IPS DF 4.7 (cell line): ENCODE results near the gene DKK3.

Experiments
- DNase-seq: peaks from one replicate; pipeline ENCODE4 v3.0.0-alpha.2; 2013; ENCODE audit warnings: low spot score; ENCODE audit errors: extremely low read depth

Gene DKK3

GRCh38 chr11:11983427-11983826, 25.0 kb downstream of the DKK3 start:
- no peak for DNase-seq

DNA sequence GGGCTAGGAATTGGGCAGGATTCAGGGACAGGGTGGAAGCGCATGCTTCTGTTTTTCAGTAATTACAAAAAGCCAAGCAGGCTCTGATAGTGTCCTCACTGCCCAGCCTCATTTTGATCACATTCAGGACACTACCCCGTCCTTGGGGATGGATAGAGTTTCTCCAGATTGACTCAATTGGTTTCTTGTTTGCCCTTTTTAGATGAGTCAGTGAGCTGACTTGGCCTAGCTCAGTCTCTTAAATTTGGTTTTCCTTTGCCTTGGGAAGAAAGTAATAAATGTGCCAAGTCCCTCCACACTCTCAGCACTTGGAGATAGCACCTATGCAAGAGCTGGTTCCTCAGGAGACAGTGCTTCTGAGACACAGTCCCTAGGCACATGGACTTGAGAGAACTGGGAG, 25.5 kb downstream of the DKK3 start:
- DNase-seq, result no peak

GRCh38 chr11:11982461-11982860, 26.0 kb downstream of the DKK3 start:
- no peak for DNase-seq

DNA sequence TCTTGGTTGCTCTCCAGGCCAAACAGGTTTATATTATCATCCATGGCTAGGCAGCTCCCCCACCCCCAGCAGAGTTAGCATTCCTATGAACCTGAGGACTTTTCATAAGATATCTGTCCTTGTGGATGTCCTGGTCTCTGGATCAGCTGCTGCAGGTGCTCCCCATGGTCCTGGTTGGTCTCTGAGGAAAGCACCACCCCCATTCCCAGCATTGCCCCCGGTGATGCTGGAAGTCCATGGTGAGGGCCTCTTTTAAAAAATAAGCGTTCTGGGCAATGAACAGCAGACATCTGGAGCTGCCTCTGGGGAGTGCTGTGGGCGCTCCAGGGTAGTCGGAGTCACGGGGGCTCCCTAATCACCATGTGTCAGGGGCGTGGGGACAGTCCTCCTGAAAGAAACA, 26.6 kb downstream of the DKK3 start:
- no peak for DNase-seq

- no peak for DNase-seq
Observed at GRCh38 chr11:11981364-11981763, 27.1 kb downstream of the DKK3 start.

GRCh38 chr11:11980841-11981308, 27.6 kb downstream of the DKK3 start:
- no peak for DNase-seq

GRCh38 chr11:11980200-11980599, 28.2 kb downstream of the DKK3 start:
- DNase-seq, result no peak

DNA sequence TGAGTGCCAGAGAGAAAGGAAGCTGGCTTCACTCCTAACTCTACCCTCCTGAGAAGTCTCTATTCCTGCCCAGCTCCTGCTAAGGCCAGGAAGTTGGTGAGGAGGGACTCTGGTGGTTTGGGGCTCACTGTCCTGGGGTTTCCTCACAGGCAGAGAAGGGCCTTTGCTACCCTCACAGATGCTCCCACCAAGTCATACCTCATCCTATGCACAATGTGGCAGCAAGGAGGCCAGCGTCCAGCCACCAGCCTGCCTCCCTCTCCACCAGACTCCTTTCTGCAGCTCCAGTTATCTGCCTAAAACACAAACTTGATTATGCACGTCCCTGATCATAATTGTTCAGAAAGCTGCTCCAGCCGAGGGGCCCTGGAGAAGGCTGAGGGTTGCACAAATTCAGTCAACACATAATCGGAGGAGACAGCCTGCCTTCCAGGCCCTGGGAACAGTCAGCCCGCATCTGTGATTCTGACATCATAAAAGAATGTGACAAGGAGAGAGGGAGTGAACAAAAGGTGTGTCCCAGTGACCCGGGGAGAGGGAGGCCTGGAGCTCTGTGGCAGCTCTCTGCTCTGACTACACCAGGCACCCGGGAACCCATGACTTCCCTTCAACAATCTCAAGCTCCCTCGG, 28.8 kb downstream of the DKK3 start:
- DNase-seq, result no peak

DNA sequence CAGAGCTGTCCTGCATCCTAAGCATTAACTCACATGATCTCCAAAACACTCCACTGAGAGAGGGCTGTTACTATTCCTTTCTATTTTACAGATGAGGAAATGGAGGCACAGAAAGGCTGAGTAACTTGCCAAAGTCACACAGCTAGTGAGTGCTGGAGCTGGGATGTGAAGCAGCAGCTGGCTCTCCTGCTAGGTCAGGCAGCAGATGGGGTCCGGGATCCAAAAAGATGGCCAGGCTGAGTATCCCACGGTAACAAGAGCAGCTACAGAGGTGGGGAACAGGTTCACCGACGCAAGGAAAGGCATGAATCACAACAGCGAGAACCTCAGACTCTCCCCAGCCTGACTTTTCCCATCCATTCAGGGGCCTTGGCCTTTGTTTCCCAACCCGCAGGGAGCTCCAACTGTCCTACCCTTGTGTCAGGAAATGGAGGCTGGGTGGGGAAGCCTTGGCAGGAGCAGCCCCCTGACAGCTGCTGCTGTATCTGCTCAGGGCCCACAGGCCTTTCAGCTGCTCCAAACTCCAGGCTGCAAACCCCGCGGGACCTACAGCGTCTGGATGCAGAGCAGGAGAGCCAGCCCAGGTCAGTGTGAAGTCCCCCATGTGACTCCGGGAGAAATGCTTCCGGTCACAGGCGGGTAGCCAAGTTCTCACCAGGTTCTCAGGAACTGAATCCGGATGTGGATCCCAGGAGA, 29.5 kb downstream of the DKK3 start:
- DNase-seq, result no peak

DNA sequence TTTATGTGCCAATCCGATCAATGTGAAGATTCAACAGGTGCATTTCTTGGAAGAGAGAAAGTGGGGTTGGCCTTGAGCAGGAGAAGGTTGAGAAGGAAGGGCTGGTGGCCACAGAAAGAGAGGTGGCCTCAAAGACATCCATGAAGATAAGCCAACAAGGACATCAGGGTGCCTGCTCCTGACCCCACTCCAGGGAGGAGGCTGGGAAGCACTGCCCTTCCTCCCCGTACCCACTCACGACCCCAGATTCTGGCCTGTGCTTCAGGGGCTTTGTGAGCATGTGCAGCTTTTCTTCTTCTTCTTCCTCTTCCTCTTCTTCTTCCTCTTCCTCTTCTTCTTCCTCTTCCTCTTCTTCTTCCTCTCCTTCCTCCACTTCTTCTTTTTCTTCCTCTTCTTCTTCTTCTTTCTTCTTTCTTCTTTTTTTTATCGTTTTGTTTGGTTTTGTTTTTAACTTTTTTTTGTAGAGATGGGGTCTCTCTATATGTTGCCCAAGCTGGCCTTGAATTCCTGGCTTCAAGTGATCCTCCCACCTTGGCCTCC, 30.3 kb downstream of the DKK3 start:
- no peak for DNase-seq

DNA sequence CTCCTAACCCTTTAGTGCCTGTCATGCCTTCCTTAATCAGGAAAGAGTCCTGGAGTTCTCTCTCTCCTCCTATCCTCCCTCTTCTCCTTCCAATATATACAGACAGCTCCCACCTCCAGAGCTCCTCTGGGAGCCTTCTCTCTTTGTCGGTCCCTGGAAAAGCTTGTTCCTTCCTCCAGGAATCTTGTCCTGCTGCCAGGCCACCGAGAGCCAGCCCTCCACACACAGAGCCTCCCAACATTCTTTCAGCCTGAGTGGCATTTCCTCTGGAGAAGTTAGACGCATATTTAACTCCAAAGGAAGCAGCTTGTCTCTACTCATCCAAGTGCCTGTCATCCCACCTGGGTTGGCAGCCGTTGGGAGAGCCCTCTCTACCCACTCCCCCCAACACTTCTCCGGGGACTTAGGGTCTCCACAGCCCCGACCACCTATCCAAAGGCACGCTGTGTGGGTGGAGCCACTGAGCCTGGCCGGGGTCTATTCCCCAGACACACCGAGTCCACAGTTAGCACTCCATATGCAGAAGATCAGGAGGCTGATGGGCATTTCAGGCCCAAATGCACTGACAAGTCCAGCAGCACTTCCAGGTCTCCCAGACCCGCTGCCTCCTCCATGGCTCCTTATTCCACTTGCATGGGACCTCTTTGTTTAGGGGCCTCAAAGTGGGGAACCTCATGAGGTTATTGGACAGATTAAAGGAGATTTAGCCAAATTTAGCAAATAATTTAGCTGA, 31.1 kb downstream of the DKK3 start:
- DNase-seq, result no peak

GRCh38 chr11:11976481-11977127, 31.8 kb downstream of the DKK3 start:
- no peak for DNase-seq

- no peak for DNase-seq
Observed at GRCh38 chr11:11975201-11976092, 33.0 kb downstream of the DKK3 start.

DNA sequence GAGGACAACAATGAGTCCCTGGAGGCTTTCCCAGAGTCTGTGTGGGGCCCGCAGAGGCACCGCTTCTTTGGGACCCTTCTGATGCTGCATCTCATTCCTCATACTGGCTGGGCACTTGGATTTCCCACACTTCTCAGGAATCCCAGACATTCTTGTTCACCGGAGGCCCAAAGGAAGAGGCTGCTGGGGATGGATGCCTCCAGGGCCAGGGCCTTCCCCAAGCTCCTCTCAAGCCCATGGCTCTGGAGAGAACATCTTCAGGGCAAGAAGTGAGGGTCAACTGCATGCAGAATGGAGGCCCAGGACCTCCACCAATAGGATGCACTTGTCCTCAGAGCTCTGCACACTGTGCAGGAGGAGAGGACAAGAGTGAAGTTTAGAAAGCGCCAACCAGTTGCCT, 34.6 kb downstream of the DKK3 start:
- DNase-seq, result no peak

- no peak for DNase-seq
Observed at GRCh38 chr11:11973361-11973800, 35.0 kb downstream of the DKK3 start.

DNA sequence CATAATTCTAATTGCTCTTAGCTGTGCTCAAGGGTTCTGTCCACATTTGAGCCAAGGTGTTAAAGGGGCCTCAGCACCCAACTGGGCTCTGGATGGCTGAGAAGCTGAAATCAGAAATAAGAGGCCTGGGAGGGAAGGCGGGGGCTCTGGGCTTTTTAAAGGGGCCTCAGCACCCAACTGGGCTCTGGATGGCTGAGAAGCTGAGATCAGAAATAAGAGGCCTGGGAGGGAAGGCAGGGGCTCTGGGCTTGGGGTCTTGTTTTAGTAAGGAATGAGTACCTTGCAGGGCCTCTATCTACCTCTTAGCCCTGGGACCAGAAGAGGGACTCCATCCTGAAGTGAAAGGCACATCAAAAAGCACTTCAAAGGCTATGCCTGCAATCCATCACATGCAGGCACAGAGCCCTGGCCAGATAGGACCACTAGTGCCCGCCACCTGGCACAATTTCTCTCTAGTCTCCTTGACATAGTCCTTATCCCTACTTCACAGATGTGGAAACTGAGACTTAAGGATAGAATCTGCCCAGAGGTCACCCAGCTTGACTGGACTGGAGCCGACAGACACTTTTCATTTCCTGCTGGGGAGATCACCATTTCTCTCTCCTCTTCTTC, 35.6 kb downstream of the DKK3 start:
- no peak for DNase-seq

DNA sequence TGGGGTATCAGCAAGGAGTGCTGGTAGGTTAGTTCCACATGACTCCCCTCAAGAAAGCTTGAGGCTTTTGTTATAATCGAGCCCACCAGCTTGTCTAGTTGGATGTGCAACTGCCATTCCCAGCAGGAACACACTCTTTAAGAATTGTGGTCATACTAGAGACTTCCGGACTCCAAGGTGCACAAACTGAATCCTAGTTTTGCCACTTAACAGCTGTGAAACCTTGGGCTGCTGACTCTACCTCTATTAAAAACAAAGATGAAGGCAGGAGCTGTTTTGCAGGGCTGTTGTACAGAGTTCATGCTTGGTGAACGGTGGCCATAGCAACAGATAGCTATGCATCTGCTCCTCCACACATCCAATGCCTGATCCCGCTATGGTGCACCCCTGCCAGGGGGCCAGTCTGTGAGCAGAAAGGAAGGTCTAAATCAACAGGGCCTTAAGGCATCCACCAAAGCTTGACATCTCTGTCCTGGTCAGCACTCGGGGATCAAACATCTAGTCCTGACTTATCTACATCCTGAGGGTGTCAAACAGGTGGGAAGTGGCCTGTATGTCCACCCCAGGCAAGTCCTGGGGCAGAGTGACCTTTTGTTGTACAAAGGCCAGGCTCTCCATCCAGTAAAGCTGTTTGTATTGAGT, 36.4 kb downstream of the DKK3 start:
- no peak for DNase-seq

DNA sequence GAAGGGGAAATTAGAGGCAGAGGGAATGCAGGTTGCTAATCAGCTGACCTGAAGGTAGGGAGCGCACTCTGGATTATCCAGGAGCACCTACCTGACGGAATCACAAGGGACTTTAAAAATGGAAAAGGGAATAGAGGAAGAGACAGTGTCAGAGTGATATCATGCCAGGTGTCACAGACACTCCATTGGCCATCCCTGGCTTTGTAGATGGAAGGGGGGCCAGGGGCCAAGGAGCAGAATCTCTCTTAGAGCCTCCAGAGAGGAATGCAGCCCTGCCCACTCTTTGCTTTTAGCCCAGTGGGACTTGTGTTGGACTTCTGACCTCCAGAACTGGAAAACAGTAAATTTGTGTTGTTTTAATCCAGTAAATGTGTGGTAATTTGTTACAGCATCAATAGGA, 37.9 kb downstream of the DKK3 start:
- DNase-seq, result no peak

DNA sequence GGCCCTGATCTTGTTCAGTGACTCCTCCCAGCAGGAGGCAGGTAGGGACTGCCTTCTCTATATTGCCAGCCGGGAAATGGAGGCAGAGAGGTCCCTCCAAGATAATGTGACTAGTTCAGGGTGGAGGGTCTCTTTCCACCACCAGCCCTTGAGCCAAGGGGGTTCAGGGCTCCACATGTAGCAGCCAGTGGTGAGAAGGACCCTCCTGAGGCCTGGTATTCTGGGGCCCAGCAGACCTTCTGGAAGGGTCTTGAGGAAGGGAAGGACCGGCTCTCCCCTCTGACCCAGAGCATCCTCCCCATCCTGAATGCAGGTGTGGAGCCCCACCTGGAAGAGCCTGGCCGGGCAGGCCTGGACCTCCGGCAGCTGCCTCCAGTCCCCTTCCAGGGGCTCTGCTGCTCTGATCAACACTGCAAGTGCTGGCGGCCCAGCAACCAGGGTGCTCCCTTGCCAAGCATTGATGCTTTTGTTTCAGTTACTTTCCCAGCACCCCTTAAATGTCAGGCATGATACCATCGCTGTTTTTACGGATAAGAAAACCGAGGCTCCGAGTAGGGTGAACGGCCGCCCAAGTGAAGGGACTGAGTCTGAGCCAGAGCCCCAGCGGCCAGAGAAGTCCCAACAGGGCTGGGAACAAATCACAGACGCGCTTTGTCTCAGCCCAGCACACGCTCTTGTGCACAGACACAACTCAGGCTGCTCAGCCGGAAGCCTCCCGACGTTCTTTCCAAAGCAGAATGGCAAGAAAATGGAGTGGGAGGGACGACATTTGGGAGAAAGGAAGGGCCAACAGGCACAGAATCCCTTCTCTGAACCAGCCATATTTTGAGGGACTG, 38.8 kb downstream of the DKK3 start:
- DNase-seq, result no peak
